Peyer's patch (tissue), 4 donors: ENCODE measurements around the gene PLEKHA7.

Experiments
- POLR2A ChIP-seq, 2 donors: fragments of 450-650 bp; IDR thresholded peaks; one replicate each; pipeline ENCODE4 v1.5.1; 2017; ENCODE audit warnings: antibody characterized with exemption in 2 of 2, mild to moderate bottlenecking in 2 of 2, moderate library complexity in 2 of 2
- TF ChIP-seq, protein P1 (sequence below), 6 experiments: fragments of 450-650 bp in 4 of 6; fragments of 200-600 bp in 2 of 6; sonication (generic) in 1 of 6; IDR thresholded peaks; one replicate each; pipeline ENCODE4 v1.5.1; 2017 to 2019; ENCODE audit warnings: antibody characterized with exemption in 6 of 6, mild to moderate bottlenecking in 3 of 6, moderate library complexity in 1 of 6

DNA sequence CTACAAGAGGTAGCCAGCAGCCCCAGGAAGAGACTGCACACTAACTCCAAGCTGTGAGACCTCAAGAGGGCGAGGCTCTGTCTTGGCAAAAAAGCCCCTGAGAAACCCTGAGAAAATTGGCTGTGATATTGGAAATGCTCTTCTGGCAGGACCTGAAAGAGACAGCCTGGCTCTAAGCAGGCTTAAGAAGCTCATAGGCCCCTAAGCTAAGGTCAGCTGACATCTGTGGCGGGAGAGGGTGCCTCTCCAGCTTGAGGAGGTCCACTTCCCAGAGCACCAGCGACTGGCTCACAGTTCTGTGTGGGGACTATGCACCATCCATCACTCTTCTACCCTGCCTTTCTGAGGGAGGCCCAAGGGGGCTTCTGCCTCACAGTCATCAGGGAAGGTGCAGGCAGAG is 12.4 kb downstream of the PLEKHA7 start:
- TF ChIP-seq, protein P1, sequence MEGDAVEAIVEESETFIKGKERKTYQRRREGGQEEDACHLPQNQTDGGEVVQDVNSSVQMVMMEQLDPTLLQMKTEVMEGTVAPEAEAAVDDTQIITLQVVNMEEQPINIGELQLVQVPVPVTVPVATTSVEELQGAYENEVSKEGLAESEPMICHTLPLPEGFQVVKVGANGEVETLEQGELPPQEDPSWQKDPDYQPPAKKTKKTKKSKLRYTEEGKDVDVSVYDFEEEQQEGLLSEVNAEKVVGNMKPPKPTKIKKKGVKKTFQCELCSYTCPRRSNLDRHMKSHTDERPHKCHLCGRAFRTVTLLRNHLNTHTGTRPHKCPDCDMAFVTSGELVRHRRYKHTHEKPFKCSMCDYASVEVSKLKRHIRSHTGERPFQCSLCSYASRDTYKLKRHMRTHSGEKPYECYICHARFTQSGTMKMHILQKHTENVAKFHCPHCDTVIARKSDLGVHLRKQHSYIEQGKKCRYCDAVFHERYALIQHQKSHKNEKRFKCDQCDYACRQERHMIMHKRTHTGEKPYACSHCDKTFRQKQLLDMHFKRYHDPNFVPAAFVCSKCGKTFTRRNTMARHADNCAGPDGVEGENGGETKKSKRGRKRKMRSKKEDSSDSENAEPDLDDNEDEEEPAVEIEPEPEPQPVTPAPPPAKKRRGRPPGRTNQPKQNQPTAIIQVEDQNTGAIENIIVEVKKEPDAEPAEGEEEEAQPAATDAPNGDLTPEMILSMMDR (IDR thresholded peaks at IDR 0.05): no peak
- TF ChIP-seq POLR2A (IDR thresholded peaks at IDR 0.05): no peak
